ENCODE data around the gene PTPRF. TPM values are rescaled to one million over a fixed set of nuclear protein-coding genes. Genes with fewer than 3 reads are reported as not detected.

The PTPRF gene
- total RNA-seq (26.0 TPM), polyA plus RNA-seq (40.6 TPM)
- long read RNA-seq, donor 1, full-length matches to known transcripts = 1 of 1 reads
- long read RNA-seq, donor 1, partial matches to known transcripts = 0 of 1 reads
- long read RNA-seq, donor 1, other reads (novel, unspliced or antisense) = 0 of 1 reads
- long read RNA-seq, donor 2, full-length matches to known transcripts = 3 of 35 reads
- long read RNA-seq, donor 2, partial matches to known transcripts = 32 of 35 reads
- long read RNA-seq, donor 2, other reads (novel, unspliced or antisense) = 0 of 35 reads
- long read RNA-seq, donor 3 = 0 reads
- long read RNA-seq, donor 4, full-length matches to known transcripts = 1 of 6 reads
- long read RNA-seq, donor 4, partial matches to known transcripts = 5 of 6 reads
- long read RNA-seq, donor 4, other reads (novel, unspliced or antisense) = 0 of 6 reads
- long read RNA-seq, donor 5, partial matches to known transcripts = 12 of 12 reads
- long read RNA-seq, donor 5, other reads (novel, unspliced or antisense) = 0 of 12 reads
- long read RNA-seq, donor 6, partial matches to known transcripts = 10 of 10 reads
- long read RNA-seq, donor 6, other reads (novel, unspliced or antisense) = 0 of 10 reads
- long read RNA-seq, donor 7, partial matches to known transcripts = 6 of 6 reads
- long read RNA-seq, donor 7, other reads (novel, unspliced or antisense) = 0 of 6 reads
- long read RNA-seq, donor 8 = 0 reads
- long read RNA-seq, donor 9, full-length matches to known transcripts = 1 of 1 reads
- long read RNA-seq, donor 9, partial matches to known transcripts = 0 of 1 reads
- long read RNA-seq, donor 9, other reads (novel, unspliced or antisense) = 0 of 1 reads
- long read RNA-seq, donor 10, partial matches to known transcripts = 5 of 5 reads
- long read RNA-seq, donor 10, other reads (novel, unspliced or antisense) = 0 of 5 reads

DNA sequence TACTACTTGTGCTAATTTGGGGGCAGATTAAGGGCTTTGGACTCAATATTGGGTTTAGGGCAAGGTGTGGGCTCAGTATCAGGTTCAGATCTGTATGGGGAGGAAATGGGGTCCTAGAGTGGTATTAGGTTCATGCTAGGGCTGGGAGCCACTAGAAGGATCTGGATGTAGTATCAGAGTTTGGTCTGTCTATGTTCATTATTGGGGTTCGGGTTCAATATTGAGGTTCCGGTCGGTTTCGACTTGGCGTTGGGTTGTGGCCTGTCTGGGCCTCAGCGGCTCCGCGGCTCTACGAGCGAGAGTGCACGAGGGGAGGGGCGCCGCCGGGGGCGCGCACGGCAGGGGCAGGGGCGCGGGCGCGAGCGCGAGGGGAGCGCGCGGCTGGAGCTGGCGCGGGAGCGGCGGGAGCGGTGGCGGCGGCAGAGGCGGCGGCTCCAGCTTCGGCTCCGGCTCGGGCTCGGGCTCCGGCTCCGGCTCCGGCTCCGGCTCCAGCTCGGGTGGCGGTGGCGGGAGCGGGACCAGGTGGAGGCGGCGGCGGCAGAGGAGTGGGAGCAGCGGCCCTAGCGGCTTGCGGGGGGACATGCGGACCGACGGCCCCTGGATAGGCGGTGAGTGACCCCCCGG, at the start of gene PTPRF:
PTPRF (plus strand) TSS at position 401 of the 624 bp plus-strand sequence. CDS start 14,193 bp downstream, outside the sequence.
- whole genome bisulfite sequencing = under 1% methylated on average over 58 of the region's 58 CpGs
- DNase-seq (ENCODE audit: low read depth in 6 of 9, low spot score in 9 of 9) = peak in 2 of 9 donors; percentile 24 to 41
- Histone ChIP-seq H3K27ac (ENCODE audit: low read depth in 1 of 2, low read length in 1 of 2) (peak within 1 kb of the TSS in 1 of 2 donors; percentile 55), H3K9me3 (ENCODE audit: control insufficient read depth in 2 of 2, insufficient read depth in 1 of 2, low read length in 1 of 2) (peaks cover 0 to 2% of the 10 kb centered on the region in 2 donors), H3K36me3 (ENCODE audit: control insufficient read depth in 2 of 2, insufficient read depth in 2 of 2, low read length in 1 of 2) (peaks cover 0 to 2% of the 10 kb centered on the region in 2 donors), H3K4me3 (ENCODE audit: low read length in 2 of 2) (peak within 1 kb of the TSS; percentile 29 to 58), H3K4me1 (ENCODE audit: control insufficient read depth in 2 of 2, insufficient read depth in 2 of 2, low read length in 2 of 2) (peaks cover 0 to 14% of the 10 kb centered on the region in 2 donors), H3K27me3 (ENCODE audit: control insufficient read depth in 2 of 2, insufficient read depth in 1 of 2, low read length in 1 of 2) (peaks cover 27 to 50% of the 10 kb centered on the region in 2 donors)

DNA sequence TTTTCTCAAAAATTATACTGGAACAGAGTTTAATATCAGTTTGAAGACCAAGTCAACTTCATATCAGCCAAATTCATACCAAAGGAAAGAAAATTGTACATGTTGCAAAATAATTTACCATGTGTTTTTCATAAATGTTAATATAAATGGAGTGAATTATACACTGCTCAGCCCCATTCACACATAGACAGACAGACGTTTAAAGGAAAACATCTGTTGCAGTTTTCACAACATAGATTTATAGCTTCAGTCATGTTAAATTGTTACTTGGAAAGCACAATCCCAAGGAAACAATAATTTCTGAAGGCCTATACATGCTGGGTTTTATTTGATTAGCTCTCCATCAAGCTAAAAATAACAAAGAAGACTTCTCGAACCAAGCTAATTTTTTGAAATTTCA, 49.2 kb upstream of the PTPRF start:
- WGBS = 96% methylated on average over 2 of the region's 2 CpGs
- Histone ChIP-seq H3K9me3 (ENCODE audit: control insufficient read depth in 2 of 2, insufficient read depth in 1 of 2, low read length in 1 of 2) (no peaks in the 10 kb centered on the region), H3K4me1 (ENCODE audit: control insufficient read depth in 2 of 2, insufficient read depth in 2 of 2, low read length in 2 of 2) (no peaks in the 10 kb centered on the region), H3K27me3 (ENCODE audit: control insufficient read depth in 2 of 2, insufficient read depth in 1 of 2, low read length in 1 of 2) (no peaks in the 10 kb centered on the region), H3K27ac (ENCODE audit: low read depth in 1 of 2, low read length in 1 of 2) (no peak overlapping the region), H3K4me3 (ENCODE audit: low read length in 2 of 2) (no peak overlapping the region), H3K36me3 (ENCODE audit: control insufficient read depth in 2 of 2, insufficient read depth in 2 of 2, low read length in 1 of 2) (no peaks in the 10 kb centered on the region)
- no peak for DNase-seq (ENCODE audit: low read depth in 6 of 9, low spot score in 9 of 9)

DNA sequence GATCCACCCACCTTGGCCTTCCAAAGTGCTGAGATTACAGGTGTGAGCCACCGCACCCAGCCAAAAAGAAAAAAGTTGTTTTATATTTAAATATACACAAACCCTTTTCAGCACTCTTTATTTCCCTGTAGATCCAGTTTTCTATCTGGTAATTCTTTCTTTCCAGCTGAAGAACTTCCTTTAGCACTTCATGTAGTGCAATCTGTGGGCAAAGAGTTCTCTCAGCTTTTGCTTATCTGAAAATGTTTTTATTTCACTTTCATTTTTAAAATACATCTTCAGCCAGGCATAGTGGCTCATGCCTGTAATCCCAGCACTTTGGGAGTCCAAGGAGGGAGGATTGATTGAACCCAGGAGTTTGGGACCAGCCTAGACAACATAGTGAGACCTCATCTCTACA, 48.5 kb upstream of the PTPRF start:
- Histone ChIP-seq H3K36me3 (ENCODE audit: control insufficient read depth in 2 of 2, insufficient read depth in 2 of 2, low read length in 1 of 2) (no peaks in the 10 kb centered on the region), H3K27me3 (ENCODE audit: control insufficient read depth in 2 of 2, insufficient read depth in 1 of 2, low read length in 1 of 2) (no peaks in the 10 kb centered on the region), H3K4me3 (ENCODE audit: low read length in 2 of 2) (no peak overlapping the region), H3K4me1 (ENCODE audit: control insufficient read depth in 2 of 2, insufficient read depth in 2 of 2, low read length in 2 of 2) (no peaks in the 10 kb centered on the region), H3K27ac (ENCODE audit: low read depth in 1 of 2, low read length in 1 of 2) (no peak overlapping the region), H3K9me3 (ENCODE audit: control insufficient read depth in 2 of 2, insufficient read depth in 1 of 2, low read length in 1 of 2) (no peaks in the 10 kb centered on the region)
- no peak for DNase-seq (ENCODE audit: low read depth in 6 of 9, low spot score in 9 of 9)
- WGBS = 98% methylated on average over 1 of the region's 1 CpG

DNA sequence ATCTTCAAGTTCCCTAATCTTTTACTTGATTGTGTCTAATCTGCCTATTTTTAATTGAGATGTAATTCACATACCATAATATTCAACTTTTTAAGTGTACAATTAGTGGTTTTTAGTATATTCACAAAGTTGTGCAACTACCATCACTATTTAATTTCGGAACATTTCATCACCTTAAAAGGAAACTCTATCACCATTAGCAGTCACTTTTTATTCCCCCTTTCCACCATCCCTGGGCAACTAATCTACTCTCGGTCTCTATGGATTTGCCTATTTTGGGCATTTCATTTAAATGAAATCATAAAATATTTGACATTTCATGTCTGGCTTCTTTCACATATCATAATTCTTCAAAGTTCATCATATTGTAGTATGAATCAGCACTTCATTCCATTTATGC, 46.3 kb upstream of the PTPRF start:
- no peaks in the 10 kb centered on the region for H3K4me1 ChIP-seq (ENCODE audit: control insufficient read depth in 2 of 2, insufficient read depth in 2 of 2, low read length in 2 of 2)
- no peak overlapping the region for H3K4me3 ChIP-seq (ENCODE audit: low read length in 2 of 2)
- H3K9me3 ChIP-seq (ENCODE audit: control insufficient read depth in 2 of 2, insufficient read depth in 1 of 2, low read length in 1 of 2) = no peaks in the 10 kb centered on the region
- WGBS = 99% methylated on average over 2 of the region's 2 CpGs
- H3K36me3 ChIP-seq (ENCODE audit: control insufficient read depth in 2 of 2, insufficient read depth in 2 of 2, low read length in 1 of 2) = no peaks in the 10 kb centered on the region
- H3K27me3 ChIP-seq (ENCODE audit: control insufficient read depth in 2 of 2, insufficient read depth in 1 of 2, low read length in 1 of 2) = no peaks in the 10 kb centered on the region
- no peak overlapping the region for H3K27ac ChIP-seq (ENCODE audit: low read depth in 1 of 2, low read length in 1 of 2)
- no peak for DNase-seq (ENCODE audit: low read depth in 6 of 9, low spot score in 9 of 9)

DNA sequence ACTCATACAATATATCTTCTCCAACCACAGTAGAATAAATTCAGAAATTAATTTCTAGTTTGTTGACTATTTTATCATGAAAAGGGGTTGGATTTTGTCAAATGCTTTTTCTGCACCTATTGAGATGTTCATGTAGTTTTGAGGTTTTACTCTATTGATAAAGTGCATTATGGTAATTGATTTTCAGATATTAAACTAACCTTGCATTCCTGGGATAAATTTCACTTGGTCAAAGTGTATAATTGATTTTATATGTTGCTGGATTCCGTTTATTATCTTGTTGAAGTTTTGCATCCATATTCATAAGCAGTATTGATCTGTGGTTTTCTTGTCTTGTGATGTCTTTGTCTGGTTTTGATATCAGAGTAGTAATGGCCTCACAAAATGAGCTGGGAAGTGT, 42.5 kb upstream of the PTPRF start:
- Histone ChIP-seq H3K27ac (ENCODE audit: low read depth in 1 of 2, low read length in 1 of 2) (no peak overlapping the region), H3K4me1 (ENCODE audit: control insufficient read depth in 2 of 2, insufficient read depth in 2 of 2, low read length in 2 of 2) (no peaks in the 10 kb centered on the region), H3K27me3 (ENCODE audit: control insufficient read depth in 2 of 2, insufficient read depth in 1 of 2, low read length in 1 of 2) (no peaks in the 10 kb centered on the region), H3K36me3 (ENCODE audit: control insufficient read depth in 2 of 2, insufficient read depth in 2 of 2, low read length in 1 of 2) (no peaks in the 10 kb centered on the region), H3K4me3 (ENCODE audit: low read length in 2 of 2) (no peak overlapping the region), H3K9me3 (ENCODE audit: control insufficient read depth in 2 of 2, insufficient read depth in 1 of 2, low read length in 1 of 2) (no peaks in the 10 kb centered on the region)
- 94% methylated on average over 1 of the region's 1 CpG for WGBS
- DNase-seq (ENCODE audit: low read depth in 6 of 9, low spot score in 9 of 9) = no peak

DNA sequence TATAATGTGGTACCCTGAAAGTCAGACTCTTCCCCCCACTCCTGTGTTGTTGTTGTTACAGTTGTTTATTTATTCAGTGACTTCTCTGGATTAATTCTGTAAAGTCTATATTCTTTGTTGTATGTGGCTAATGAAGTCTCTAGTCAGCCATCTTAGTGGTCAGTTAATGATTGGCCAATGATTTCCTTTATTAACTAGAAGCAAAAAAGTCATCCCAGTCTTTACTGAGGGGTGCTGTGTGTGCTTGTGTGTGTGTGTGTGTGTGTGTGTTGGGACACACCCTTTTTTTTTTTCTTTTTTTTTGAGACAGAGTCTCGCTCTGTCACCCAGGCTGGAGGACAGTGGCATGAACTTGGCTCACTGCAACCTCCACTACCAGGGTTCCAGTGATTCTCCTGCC, 39.6 kb upstream of the PTPRF start:
- WGBS = 100% methylated on average over 1 of the region's 1 CpG

DNA sequence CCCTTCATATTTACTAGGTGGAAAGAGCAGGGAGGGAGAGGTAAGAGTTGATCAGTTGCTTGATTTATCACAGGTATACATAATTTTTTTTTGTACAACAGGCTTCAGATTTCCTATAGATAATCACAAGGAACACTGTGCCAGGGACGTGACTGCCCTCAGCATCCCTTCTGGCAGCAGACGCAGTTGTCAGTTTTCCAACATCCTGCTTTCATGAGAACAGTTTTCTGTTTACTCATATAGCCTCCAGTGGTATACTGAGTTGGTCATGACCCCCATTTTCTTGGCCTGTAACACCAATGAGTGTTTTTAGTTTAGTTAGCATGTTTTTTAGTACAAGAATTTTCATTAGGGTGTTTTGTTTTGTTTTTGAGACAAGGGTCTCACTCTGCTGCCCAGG, 37.9 kb upstream of the PTPRF start:
- H3K36me3 ChIP-seq (ENCODE audit: control insufficient read depth in 2 of 2, insufficient read depth in 2 of 2, low read length in 1 of 2) = no peaks in the 10 kb centered on the region
- H3K9me3 ChIP-seq (ENCODE audit: control insufficient read depth in 2 of 2, insufficient read depth in 1 of 2, low read length in 1 of 2) = no peaks in the 10 kb centered on the region
- no peaks in the 10 kb centered on the region for H3K4me1 ChIP-seq (ENCODE audit: control insufficient read depth in 2 of 2, insufficient read depth in 2 of 2, low read length in 2 of 2)
- H3K27ac ChIP-seq (ENCODE audit: low read depth in 1 of 2, low read length in 1 of 2) = no peak overlapping the region
- 92% methylated on average over 2 of the region's 2 CpGs for WGBS
- H3K27me3 ChIP-seq (ENCODE audit: control insufficient read depth in 2 of 2, insufficient read depth in 1 of 2, low read length in 1 of 2) = peaks cover 0 to 4% of the 10 kb centered on the region in 2 donors
- no peak overlapping the region for H3K4me3 ChIP-seq (ENCODE audit: low read length in 2 of 2)
- DNase-seq (ENCODE audit: low read depth in 6 of 9, low spot score in 9 of 9) = no peak

More for the DNA sequence above, 39.6 kb upstream of the PTPRF start:
- Histone ChIP-seq H3K9me3 (ENCODE audit: control insufficient read depth in 2 of 2, insufficient read depth in 1 of 2, low read length in 1 of 2) (no peaks in the 10 kb centered on the region), H3K4me1 (ENCODE audit: control insufficient read depth in 2 of 2, insufficient read depth in 2 of 2, low read length in 2 of 2) (no peaks in the 10 kb centered on the region), H3K27me3 (ENCODE audit: control insufficient read depth in 2 of 2, insufficient read depth in 1 of 2, low read length in 1 of 2) (peaks cover 0 to 4% of the 10 kb centered on the region in 2 donors), H3K4me3 (ENCODE audit: low read length in 2 of 2) (no peak overlapping the region), H3K27ac (ENCODE audit: low read depth in 1 of 2, low read length in 1 of 2) (no peak overlapping the region), H3K36me3 (ENCODE audit: control insufficient read depth in 2 of 2, insufficient read depth in 2 of 2, low read length in 1 of 2) (no peaks in the 10 kb centered on the region)
- DNase-seq (ENCODE audit: low read depth in 6 of 9, low spot score in 9 of 9) = no peak

DNA sequence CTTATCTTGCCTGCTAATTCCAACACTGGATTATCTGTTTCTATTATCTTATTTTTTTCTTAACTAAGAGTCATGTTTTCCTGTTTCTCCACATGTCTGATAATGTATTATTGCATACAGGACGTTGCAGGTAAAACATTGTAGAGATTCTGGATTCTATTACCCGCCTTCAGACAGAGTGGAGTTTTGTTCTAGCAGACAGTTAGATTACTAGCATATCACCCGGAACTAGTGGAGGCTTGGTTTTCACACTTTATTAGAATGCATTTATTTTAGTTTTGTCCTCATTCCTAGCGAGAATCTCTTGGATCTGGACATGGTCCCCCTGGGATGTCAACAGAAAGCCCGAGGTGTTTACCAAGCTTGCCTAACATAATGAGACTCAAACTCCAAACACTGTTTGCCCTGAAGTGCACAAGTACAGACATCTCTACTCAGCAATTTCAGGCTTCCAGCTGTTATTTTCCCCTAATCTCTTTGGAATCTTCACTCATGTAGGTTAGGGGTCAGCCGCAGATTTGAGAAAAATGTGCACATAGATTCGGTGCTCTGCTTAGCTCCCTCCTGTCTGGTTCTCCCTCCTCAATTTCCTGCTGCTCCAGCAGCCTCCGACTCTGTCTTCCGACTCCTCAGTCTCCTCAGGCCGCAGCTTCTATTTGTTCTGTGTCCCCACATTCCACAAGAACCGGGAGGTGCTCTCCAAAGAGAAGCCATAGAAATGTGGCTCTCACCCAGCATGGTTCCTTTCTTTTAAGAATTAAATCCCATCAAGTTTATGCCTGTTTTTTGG, 36.8 kb upstream of the PTPRF start:
- peaks cover 0 to 4% of the 10 kb centered on the region in 2 donors for H3K27me3 ChIP-seq (ENCODE audit: control insufficient read depth in 2 of 2, insufficient read depth in 1 of 2, low read length in 1 of 2)
- H3K4me1 ChIP-seq (ENCODE audit: control insufficient read depth in 2 of 2, insufficient read depth in 2 of 2, low read length in 2 of 2) = no peaks in the 10 kb centered on the region
- H3K4me3 ChIP-seq (ENCODE audit: low read length in 2 of 2) = no peak overlapping the region
- H3K36me3 ChIP-seq (ENCODE audit: control insufficient read depth in 2 of 2, insufficient read depth in 2 of 2, low read length in 1 of 2) = no peaks in the 10 kb centered on the region
- 76% methylated on average over 11 of the region's 11 CpGs for WGBS
- no peaks in the 10 kb centered on the region for H3K9me3 ChIP-seq (ENCODE audit: control insufficient read depth in 2 of 2, insufficient read depth in 1 of 2, low read length in 1 of 2)
- no peak for DNase-seq (ENCODE audit: low read depth in 6 of 9, low spot score in 9 of 9)
- H3K27ac ChIP-seq (ENCODE audit: low read depth in 1 of 2, low read length in 1 of 2) = no peak overlapping the region
